Endothelial cell of umbilical vein (primary cell): Measurements from ENCODE around the gene TNFSF9.

ENCODE experiments used
- CTCF ChIP-seq, 2 donors: IDR thresholded peaks; 1 replicate in 1 of 2; 2 replicates in 1 of 2; pipeline ENCODE4 v1.5.1; 2011; ENCODE audit warnings: low read length in 2 of 2, mild to moderate bottlenecking in 2 of 2, moderate library complexity in 2 of 2, control low read depth in 1 of 2, inconsistent platforms in 1 of 2, low read depth in 1 of 2; ENCODE audit not compliant: insufficient read depth in 1 of 2; ENCODE audit errors: extremely low read depth in 1 of 2
- EZH2 ChIP-seq: IDR thresholded peaks from 2 replicates; pipeline ENCODE4 v1.6.1; 2012; ENCODE audit warnings: borderline replicate concordance, low read depth, mild to moderate bottlenecking, moderate library complexity, low read length, inconsistent platforms; ENCODE audit not compliant: severe bottlenecking
- FOS ChIP-seq: IDR thresholded peaks from 2 replicates; pipeline ENCODE4 v1.6.1; 2011; ENCODE audit warnings: mild to moderate bottlenecking, low read length, moderate library complexity, borderline replicate concordance; ENCODE audit not compliant: insufficient read depth
- JUN ChIP-seq: IDR thresholded peaks from 2 replicates; pipeline ENCODE4 v1.6.1; 2011; ENCODE audit warnings: borderline replicate concordance, low read depth; ENCODE audit not compliant: insufficient read length, insufficient read depth
- MYC ChIP-seq: IDR thresholded peaks from one replicate; pipeline ENCODE4 v1.6.1; 2011; ENCODE audit warnings: mild to moderate bottlenecking, low read depth, low read length
- POLR2A ChIP-seq: IDR thresholded peaks from 2 replicates; pipeline ENCODE4 v1.6.1; 2012; ENCODE audit warnings: low read depth, mild to moderate bottlenecking, control low read depth, low read length
- POLR2AphosphoS5 ChIP-seq: IDR thresholded peaks from 2 replicates; pipeline ENCODE4 v1.6.1; 2012; ENCODE audit warnings: low read depth, mild to moderate bottlenecking, control low read depth, low read length, moderate library complexity; ENCODE audit not compliant: insufficient read depth

- TF ChIP-seq CTCF (IDR thresholded peaks at IDR 0.05; ENCODE audit: extremely low read depth in 1 of 2, insufficient read depth in 1 of 2, low read depth in 1 of 2, low read length in 2 of 2) (no peak), EZH2 (no peak), POLR2A (no peak), POLR2AphosphoS5 (no peak), JUN (no peak), FOS (no peak), MYC (no peak)
Measured at GRCh38 chr19:6522712-6523111, 8.1 kb upstream of the TNFSF9 start.
